ENCODE data around the gene SND1.

SND1 gene

GRCh38 chr7:127927348-127927696 lies 275.3 kb downstream of the SND1 start:
- no peaks in the 10 kb centered on the region for H3K4me1 ChIP-seq (ENCODE audit: control extremely low read depth in 1 of 4, control insufficient read depth in 4 of 4, insufficient read depth in 4 of 4, low read length in 3 of 4)
- peaks cover 8 to 32% (median 25%) of the 10 kb centered on the region in 4 experiments for H3K36me3 ChIP-seq (ENCODE audit: control insufficient read depth in 4 of 4, insufficient read depth in 4 of 4, low read length in 3 of 4)
- CTCF ChIA-PET, result interaction anchor here (1.4 kb wide), 1 partner anchor 13 kb away, joined by 3 read pairs; no protein-coding TSS in a partner anchor
- 100% methylated on average over 1 of the region's 3 CpGs for WGBS (ENCODE audit: insufficient coverage)
- no peak overlapping the region for H3K4me3 ChIP-seq (ENCODE audit: control insufficient read depth in 1 of 7, extremely low read depth in 1 of 7, insufficient read depth in 4 of 7, low read depth in 2 of 7, low read length in 6 of 7)
- peak in 1 of 3 donors; percentile 8 for DNase-seq
- peaks cover 0 to 15% (median 7%) of the 10 kb centered on the region in 5 experiments for H3K9me3 ChIP-seq (ENCODE audit: control extremely low read depth in 1 of 5, control insufficient read depth in 4 of 5, insufficient read depth in 2 of 5, low read depth in 1 of 5, low read length in 4 of 5)
- POLR2A ChIA-PET, result no interaction called here
- no peak overlapping the region for H3K27ac ChIP-seq (ENCODE audit: insufficient read depth in 1 of 2, low read depth in 1 of 2, low read length in 2 of 2, poor library complexity in 1 of 2, severe bottlenecking in 2 of 2)
- no peaks in the 10 kb centered on the region for H3K27me3 ChIP-seq (replicated peaks in 2 of 5; ENCODE audit: control insufficient read depth in 4 of 5, insufficient read depth in 5 of 5, low read length in 4 of 5)

GRCh38 chr7:127928222-127928621 lies 276.2 kb downstream of the SND1 start:
- CTCF ChIA-PET, result interaction anchor here (0.6 to 1.4 kb wide), 4 partner anchors 12 to 64 kb away, joined by 3 to 4 read pairs (median 3); no protein-coding TSS in a partner anchor
- no peaks in the 10 kb centered on the region for H3K4me1 ChIP-seq (ENCODE audit: control extremely low read depth in 1 of 4, control insufficient read depth in 4 of 4, insufficient read depth in 4 of 4, low read length in 3 of 4)
- H3K9me3 ChIP-seq (ENCODE audit: control extremely low read depth in 1 of 5, control insufficient read depth in 4 of 5, insufficient read depth in 2 of 5, low read depth in 1 of 5, low read length in 4 of 5), result peaks cover 0 to 15% (median 7%) of the 10 kb centered on the region in 5 experiments
- peaks cover 8 to 36% (median 27%) of the 10 kb centered on the region in 4 experiments for H3K36me3 ChIP-seq (ENCODE audit: control insufficient read depth in 4 of 4, insufficient read depth in 4 of 4, low read length in 3 of 4)
- POLR2A ChIA-PET, result no interaction called here
- no peak overlapping the region for H3K27ac ChIP-seq (ENCODE audit: insufficient read depth in 1 of 2, low read depth in 1 of 2, low read length in 2 of 2, poor library complexity in 1 of 2, severe bottlenecking in 2 of 2)
- WGBS (ENCODE audit: insufficient coverage), result 100% methylated on average over 1 of the region's 3 CpGs
- H3K4me3 ChIP-seq (ENCODE audit: control insufficient read depth in 1 of 7, extremely low read depth in 1 of 7, insufficient read depth in 4 of 7, low read depth in 2 of 7, low read length in 6 of 7), result no peak overlapping the region
- no peaks in the 10 kb centered on the region for H3K27me3 ChIP-seq (replicated peaks in 2 of 5; ENCODE audit: control insufficient read depth in 4 of 5, insufficient read depth in 5 of 5, low read length in 4 of 5)
- no peak for DNase-seq

- ChIA-PET POLR2A (no interaction called here), CTCF (interaction anchor here (0.6 to 1.4 kb wide), 3 partner anchors 12 to 65 kb away, joined by 3 to 4 read pairs (median 3); no protein-coding TSS in a partner anchor)
- no peak for DNase-seq
- H3K27ac ChIP-seq (ENCODE audit: insufficient read depth in 1 of 2, low read depth in 1 of 2, low read length in 2 of 2, poor library complexity in 1 of 2, severe bottlenecking in 2 of 2), result no peak overlapping the region
- H3K4me3 ChIP-seq (ENCODE audit: control insufficient read depth in 1 of 7, extremely low read depth in 1 of 7, insufficient read depth in 4 of 7, low read depth in 2 of 7, low read length in 6 of 7), result no peak overlapping the region
- H3K9me3 ChIP-seq (ENCODE audit: control extremely low read depth in 1 of 5, control insufficient read depth in 4 of 5, insufficient read depth in 2 of 5, low read depth in 1 of 5, low read length in 4 of 5), result peaks cover 0 to 15% (median 7%) of the 10 kb centered on the region in 5 experiments
- 86% methylated on average over 3 of the region's 6 CpGs for WGBS (ENCODE audit: insufficient coverage)
- no peaks in the 10 kb centered on the region for H3K4me1 ChIP-seq (ENCODE audit: control extremely low read depth in 1 of 4, control insufficient read depth in 4 of 4, insufficient read depth in 4 of 4, low read length in 3 of 4)
- no peaks in the 10 kb centered on the region for H3K27me3 ChIP-seq (replicated peaks in 2 of 5; ENCODE audit: control insufficient read depth in 4 of 5, insufficient read depth in 5 of 5, low read length in 4 of 5)
- peaks cover 8 to 42% (median 26%) of the 10 kb centered on the region in 4 experiments for H3K36me3 ChIP-seq (ENCODE audit: control insufficient read depth in 4 of 4, insufficient read depth in 4 of 4, low read length in 3 of 4)
Measured at GRCh38 chr7:127928852-127929251, 276.9 kb downstream of the SND1 start.

GRCh38 chr7:127930341-127931328 lies 278.6 kb downstream of the SND1 start:
- ChIA-PET POLR2A (no interaction called here), CTCF (no interaction called here)
- no CpG with 5 or more reads among the region's 3 CpGs for WGBS (ENCODE audit: insufficient coverage)
- H3K9me3 ChIP-seq (ENCODE audit: control extremely low read depth in 1 of 5, control insufficient read depth in 4 of 5, insufficient read depth in 2 of 5, low read depth in 1 of 5, low read length in 4 of 5), result peaks cover 0 to 15% (median 7%) of the 10 kb centered on the region in 5 experiments
- H3K4me3 ChIP-seq (ENCODE audit: control insufficient read depth in 1 of 7, extremely low read depth in 1 of 7, insufficient read depth in 4 of 7, low read depth in 2 of 7, low read length in 6 of 7), result no peak overlapping the region
- H3K36me3 ChIP-seq (ENCODE audit: control insufficient read depth in 4 of 4, insufficient read depth in 4 of 4, low read length in 3 of 4), result peaks cover 8 to 49% (median 26%) of the 10 kb centered on the region in 4 experiments
- no peaks in the 10 kb centered on the region for H3K27me3 ChIP-seq (replicated peaks in 2 of 5; ENCODE audit: control insufficient read depth in 4 of 5, insufficient read depth in 5 of 5, low read length in 4 of 5)
- no peaks in the 10 kb centered on the region for H3K4me1 ChIP-seq (ENCODE audit: control extremely low read depth in 1 of 4, control insufficient read depth in 4 of 4, insufficient read depth in 4 of 4, low read length in 3 of 4)
- no peak overlapping the region for H3K27ac ChIP-seq (ENCODE audit: insufficient read depth in 1 of 2, low read depth in 1 of 2, low read length in 2 of 2, poor library complexity in 1 of 2, severe bottlenecking in 2 of 2)
- DNase-seq, result no peak

- WGBS (ENCODE audit: insufficient coverage), result 100% methylated on average over 1 of the region's 1 CpG
- POLR2A ChIA-PET, result no interaction called here
Measured at GRCh38 chr7:127932076-127932475, 280.1 kb downstream of the SND1 start.

GRCh38 chr7:127932496-127932895 lies 280.5 kb downstream of the SND1 start:
- no peak for DNase-seq
- Histone ChIP-seq H3K4me1 (ENCODE audit: control extremely low read depth in 1 of 4, control insufficient read depth in 4 of 4, insufficient read depth in 4 of 4, low read length in 3 of 4) (no peaks in the 10 kb centered on the region), H3K36me3 (ENCODE audit: control insufficient read depth in 4 of 4, insufficient read depth in 4 of 4, low read length in 3 of 4) (peaks cover 9 to 54% (median 26%) of the 10 kb centered on the region in 4 experiments), H3K9me3 (ENCODE audit: control extremely low read depth in 1 of 5, control insufficient read depth in 4 of 5, insufficient read depth in 2 of 5, low read depth in 1 of 5, low read length in 4 of 5) (peaks cover 0 to 15% (median 7%) of the 10 kb centered on the region in 5 experiments), H3K4me3 (ENCODE audit: control insufficient read depth in 1 of 7, extremely low read depth in 1 of 7, insufficient read depth in 4 of 7, low read depth in 2 of 7, low read length in 6 of 7) (no peak overlapping the region), H3K27me3 (replicated peaks in 2 of 5; ENCODE audit: control insufficient read depth in 4 of 5, insufficient read depth in 5 of 5, low read length in 4 of 5) (no peaks in the 10 kb centered on the region), H3K27ac (ENCODE audit: insufficient read depth in 1 of 2, low read depth in 1 of 2, low read length in 2 of 2, poor library complexity in 1 of 2, severe bottlenecking in 2 of 2) (no peak overlapping the region)
- ChIA-PET POLR2A (no interaction called here), CTCF (interaction anchor here (1.0 kb wide), 1 partner anchor 133 kb away, joined by 3 read pairs; no protein-coding TSS in a partner anchor)
- WGBS (ENCODE audit: insufficient coverage), result no CpG with 5 or more reads among the region's 1 CpG

More at GRCh38 chr7:127932076-127932475, 280.1 kb downstream of the SND1 start:
- H3K27me3 ChIP-seq (replicated peaks in 2 of 5; ENCODE audit: control insufficient read depth in 4 of 5, insufficient read depth in 5 of 5, low read length in 4 of 5), result no peaks in the 10 kb centered on the region
- DNase-seq, result no peak
- H3K4me3 ChIP-seq (ENCODE audit: control insufficient read depth in 1 of 7, extremely low read depth in 1 of 7, insufficient read depth in 4 of 7, low read depth in 2 of 7, low read length in 6 of 7), result no peak overlapping the region
- H3K9me3 ChIP-seq (ENCODE audit: control extremely low read depth in 1 of 5, control insufficient read depth in 4 of 5, insufficient read depth in 2 of 5, low read depth in 1 of 5, low read length in 4 of 5), result peaks cover 0 to 15% (median 7%) of the 10 kb centered on the region in 5 experiments
- H3K36me3 ChIP-seq (ENCODE audit: control insufficient read depth in 4 of 4, insufficient read depth in 4 of 4, low read length in 3 of 4), result peaks cover 8 to 53% (median 26%) of the 10 kb centered on the region in 4 experiments
- H3K4me1 ChIP-seq (ENCODE audit: control extremely low read depth in 1 of 4, control insufficient read depth in 4 of 4, insufficient read depth in 4 of 4, low read length in 3 of 4), result no peaks in the 10 kb centered on the region
- no peak overlapping the region for H3K27ac ChIP-seq (ENCODE audit: insufficient read depth in 1 of 2, low read depth in 1 of 2, low read length in 2 of 2, poor library complexity in 1 of 2, severe bottlenecking in 2 of 2)
- CTCF ChIA-PET, result no interaction called here

- no peak for DNase-seq
- ChIA-PET CTCF (interaction anchor here (1.0 kb wide), 1 partner anchor 134 kb away, joined by 3 read pairs; no protein-coding TSS in a partner anchor), POLR2A (no interaction called here)
- Histone ChIP-seq H3K4me3 (ENCODE audit: control insufficient read depth in 1 of 7, extremely low read depth in 1 of 7, insufficient read depth in 4 of 7, low read depth in 2 of 7, low read length in 6 of 7) (no peak overlapping the region), H3K9me3 (ENCODE audit: control extremely low read depth in 1 of 5, control insufficient read depth in 4 of 5, insufficient read depth in 2 of 5, low read depth in 1 of 5, low read length in 4 of 5) (peaks cover 0 to 15% (median 7%) of the 10 kb centered on the region in 5 experiments), H3K36me3 (ENCODE audit: control insufficient read depth in 4 of 4, insufficient read depth in 4 of 4, low read length in 3 of 4) (peaks cover 12 to 56% (median 26%) of the 10 kb centered on the region in 4 experiments), H3K4me1 (ENCODE audit: control extremely low read depth in 1 of 4, control insufficient read depth in 4 of 4, insufficient read depth in 4 of 4, low read length in 3 of 4) (no peaks in the 10 kb centered on the region), H3K27ac (ENCODE audit: insufficient read depth in 1 of 2, low read depth in 1 of 2, low read length in 2 of 2, poor library complexity in 1 of 2, severe bottlenecking in 2 of 2) (no peak overlapping the region), H3K27me3 (replicated peaks in 2 of 5; ENCODE audit: control insufficient read depth in 4 of 5, insufficient read depth in 5 of 5, low read length in 4 of 5) (no peaks in the 10 kb centered on the region)
- WGBS (ENCODE audit: insufficient coverage), result 100% methylated on average over 2 of the region's 4 CpGs
Measured at GRCh38 chr7:127933146-127933545, 281.2 kb downstream of the SND1 start.

All from common myeloid progenitor, CD34-positive (primary cell).